ENCODE measurements around the gene RAD51B.
"Not testable (repeated sequence)": the region's sequence is repeated elsewhere in the genome, so short reads cannot be mapped to it uniquely, and the experiment has no call there.

Gene RAD51B

DNA sequence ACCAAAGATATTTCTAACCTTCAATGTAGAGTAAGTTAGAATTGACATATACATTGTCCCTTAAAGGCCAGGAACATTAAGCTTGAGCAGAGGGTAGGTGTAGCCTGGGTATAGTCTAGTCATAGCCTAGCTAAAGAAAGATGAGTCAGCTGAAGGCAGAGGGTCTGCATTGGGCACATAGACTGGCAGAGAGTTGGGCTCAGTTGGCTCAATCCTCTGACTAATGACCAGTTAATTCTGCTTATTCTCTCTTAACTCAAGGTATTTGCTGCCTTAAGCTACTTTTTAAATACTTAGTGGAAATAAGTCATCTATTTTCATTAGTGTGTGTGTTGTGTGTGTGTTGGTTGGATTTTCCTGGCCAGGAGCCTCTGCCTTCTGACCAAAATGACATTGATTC is 467.1 kb downstream of the RAD51B start:
- TF ChIP-seq, protein P1, sequence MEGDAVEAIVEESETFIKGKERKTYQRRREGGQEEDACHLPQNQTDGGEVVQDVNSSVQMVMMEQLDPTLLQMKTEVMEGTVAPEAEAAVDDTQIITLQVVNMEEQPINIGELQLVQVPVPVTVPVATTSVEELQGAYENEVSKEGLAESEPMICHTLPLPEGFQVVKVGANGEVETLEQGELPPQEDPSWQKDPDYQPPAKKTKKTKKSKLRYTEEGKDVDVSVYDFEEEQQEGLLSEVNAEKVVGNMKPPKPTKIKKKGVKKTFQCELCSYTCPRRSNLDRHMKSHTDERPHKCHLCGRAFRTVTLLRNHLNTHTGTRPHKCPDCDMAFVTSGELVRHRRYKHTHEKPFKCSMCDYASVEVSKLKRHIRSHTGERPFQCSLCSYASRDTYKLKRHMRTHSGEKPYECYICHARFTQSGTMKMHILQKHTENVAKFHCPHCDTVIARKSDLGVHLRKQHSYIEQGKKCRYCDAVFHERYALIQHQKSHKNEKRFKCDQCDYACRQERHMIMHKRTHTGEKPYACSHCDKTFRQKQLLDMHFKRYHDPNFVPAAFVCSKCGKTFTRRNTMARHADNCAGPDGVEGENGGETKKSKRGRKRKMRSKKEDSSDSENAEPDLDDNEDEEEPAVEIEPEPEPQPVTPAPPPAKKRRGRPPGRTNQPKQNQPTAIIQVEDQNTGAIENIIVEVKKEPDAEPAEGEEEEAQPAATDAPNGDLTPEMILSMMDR (IDR thresholded peaks at IDR 0.05; ENCODE audit: low read depth, low read length), result no peak

DNA sequence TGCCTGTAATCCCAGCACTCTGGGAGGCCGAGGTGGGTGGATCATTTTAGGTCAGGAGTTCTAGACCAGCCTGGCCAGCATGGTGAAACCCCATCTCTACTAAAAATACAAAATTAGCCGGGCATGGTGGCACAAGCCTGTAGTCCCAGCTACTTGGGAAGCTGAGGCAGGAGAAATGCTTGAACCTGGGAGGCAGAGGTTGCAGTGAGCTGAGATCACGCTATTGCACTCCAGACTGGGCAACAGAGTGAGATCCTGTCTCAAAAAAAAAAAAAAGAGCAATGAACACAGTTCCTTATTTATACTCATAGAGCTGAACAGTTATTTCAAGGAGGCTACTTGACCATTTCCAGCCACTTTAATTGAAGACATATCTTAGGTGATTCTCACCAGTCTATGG is 469.9 kb downstream of the RAD51B start:
- in situ Hi-C loops (cut with HindIII; ENCODE audit: low sequenced_read_pairs); DNase-seq (ENCODE audit: low read depth, low spot score); H3K4me3 ChIP-seq (ENCODE audit: low read depth, low read length): not testable (repeated sequence)

More for the DNA sequence above, 467.1 kb downstream of the RAD51B start:
- in situ Hi-C loops (cut with HindIII; ENCODE audit: low sequenced_read_pairs), result no loop called here
- H3K4me3 ChIP-seq (ENCODE audit: low read depth, low read length), result no peak overlapping the region
- DNase-seq (ENCODE audit: low read depth, low spot score), result no peak

DNA sequence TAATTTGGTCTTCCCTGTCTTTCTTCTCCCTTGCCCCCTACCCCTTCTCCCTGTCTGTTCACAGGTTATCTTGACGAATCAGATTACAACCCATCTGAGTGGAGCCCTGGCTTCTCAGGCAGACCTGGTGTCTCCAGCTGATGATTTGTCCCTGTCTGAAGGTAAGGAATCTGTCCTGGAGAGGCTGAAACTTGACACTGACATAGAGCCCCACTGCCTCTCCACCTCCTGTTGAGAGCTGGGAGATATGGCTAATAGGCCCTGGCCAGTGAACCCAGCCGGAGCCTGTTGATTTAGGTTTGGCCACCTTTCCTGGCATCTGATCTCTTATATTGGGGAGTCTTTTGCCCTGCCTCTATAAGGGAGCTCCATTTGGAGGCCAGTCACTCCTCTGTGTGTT is 472.2 kb downstream of the RAD51B start:
- in situ Hi-C loops (cut with HindIII; ENCODE audit: low sequenced_read_pairs), result no loop called here
- H3K4me3 ChIP-seq (ENCODE audit: low read depth, low read length), result no peak overlapping the region
- no peak for DNase-seq (ENCODE audit: low read depth, low spot score)
- TF ChIP-seq, protein P1 (IDR thresholded peaks at IDR 0.05; ENCODE audit: low read depth, low read length), result no peak

DNA sequence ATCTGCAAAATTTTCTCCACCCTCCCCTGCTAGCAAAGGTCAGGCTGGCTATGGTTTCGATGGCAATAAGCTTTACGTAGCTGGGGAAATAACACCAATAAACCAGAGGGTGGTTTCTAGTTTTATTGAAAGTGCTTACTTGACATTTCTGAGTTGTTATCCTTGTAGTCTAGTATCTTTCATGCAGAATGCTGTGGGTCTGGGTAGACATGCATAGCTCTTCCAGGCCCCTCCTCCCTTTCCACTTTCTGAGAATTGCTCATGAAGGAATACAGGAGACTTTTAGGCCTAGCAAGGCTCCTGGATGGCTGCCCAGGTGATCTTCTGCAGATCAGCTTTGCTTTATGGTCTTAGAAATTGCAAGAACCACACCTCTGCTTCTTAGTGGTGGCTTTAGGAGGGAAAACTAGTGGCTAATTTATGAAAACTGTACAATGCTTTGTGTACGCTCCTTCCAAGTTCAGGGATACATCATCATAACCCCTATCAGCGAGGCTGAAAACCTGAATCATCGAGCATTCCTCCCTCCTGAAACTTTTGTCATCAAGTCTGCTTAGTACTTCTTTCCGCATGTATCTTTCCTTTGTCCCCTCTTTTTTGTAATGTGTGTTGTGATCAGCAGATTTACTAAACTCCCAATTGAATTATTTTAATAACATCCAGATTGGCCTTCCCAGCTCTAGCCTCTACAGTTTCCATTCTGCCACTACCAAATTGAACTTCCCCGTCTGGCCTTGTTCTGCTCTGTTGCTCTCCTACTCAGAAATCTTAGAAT is 473.0 kb downstream of the RAD51B start:
- TF ChIP-seq, protein P1 (IDR thresholded peaks at IDR 0.05; ENCODE audit: low read depth, low read length), result no peak
- no peak overlapping the region for H3K4me3 ChIP-seq (ENCODE audit: low read depth, low read length)
- DNase-seq (ENCODE audit: low read depth, low spot score), result no peak
- in situ Hi-C loops (cut with HindIII; ENCODE audit: low sequenced_read_pairs), result no loop called here

DNA sequence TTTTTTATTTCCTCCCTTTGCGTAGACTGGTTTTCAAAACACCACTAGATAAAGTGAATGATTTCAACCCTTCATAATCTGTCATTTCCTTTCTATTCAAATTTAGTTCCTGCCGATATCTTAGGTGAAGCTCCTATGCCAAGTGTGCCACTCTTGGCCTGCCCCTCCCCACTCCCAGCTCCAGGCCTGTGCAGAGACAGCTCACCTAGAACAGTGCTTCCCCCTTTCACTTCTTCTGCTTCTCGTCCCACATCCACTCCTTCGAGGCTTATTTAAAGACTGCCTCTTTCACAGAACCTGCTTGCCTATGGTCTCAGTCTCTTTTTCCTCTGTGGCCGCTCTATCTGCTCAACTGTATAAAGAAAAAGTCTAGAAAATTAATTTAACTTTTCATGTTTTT is 473.8 kb downstream of the RAD51B start:
- TF ChIP-seq, protein P1 (IDR thresholded peaks at IDR 0.05; ENCODE audit: low read depth, low read length), result no peak
- in situ Hi-C loops (cut with HindIII; ENCODE audit: low sequenced_read_pairs), result no loop called here
- DNase-seq (ENCODE audit: low read depth, low spot score), result no peak
- no peak overlapping the region for H3K4me3 ChIP-seq (ENCODE audit: low read depth, low read length)

DNA sequence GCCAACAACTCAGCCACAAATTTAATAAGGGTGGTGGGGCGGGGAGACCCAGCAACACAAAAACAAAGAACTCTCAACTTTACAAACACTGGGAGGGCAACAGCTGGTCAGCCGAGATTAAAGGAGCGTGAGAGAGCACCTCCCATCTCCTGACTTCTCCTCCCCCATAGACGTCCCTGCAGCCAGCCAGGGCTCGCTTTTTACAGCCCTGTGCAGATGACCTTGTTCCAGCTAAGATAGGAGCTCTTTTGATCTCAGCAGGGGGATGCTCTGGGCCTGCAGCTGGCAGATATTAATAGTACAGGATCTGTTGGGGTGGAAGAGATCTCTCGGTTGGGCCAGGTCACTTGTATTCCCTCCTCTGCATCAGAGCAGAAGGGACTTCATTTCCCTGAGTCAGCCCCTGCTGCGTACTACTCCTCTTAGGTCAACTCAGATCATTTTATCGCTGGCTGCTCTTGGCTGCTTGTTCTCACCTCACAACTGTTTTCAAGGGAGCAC is 475.8 kb downstream of the RAD51B start:
- in situ Hi-C loops (cut with HindIII; ENCODE audit: low sequenced_read_pairs), result no loop called here
- no peak for DNase-seq (ENCODE audit: low read depth, low spot score)
- TF ChIP-seq, protein P1 (IDR thresholded peaks at IDR 0.05; ENCODE audit: low read depth, low read length), result no peak
- no peak overlapping the region for H3K4me3 ChIP-seq (ENCODE audit: low read depth, low read length)

DNA sequence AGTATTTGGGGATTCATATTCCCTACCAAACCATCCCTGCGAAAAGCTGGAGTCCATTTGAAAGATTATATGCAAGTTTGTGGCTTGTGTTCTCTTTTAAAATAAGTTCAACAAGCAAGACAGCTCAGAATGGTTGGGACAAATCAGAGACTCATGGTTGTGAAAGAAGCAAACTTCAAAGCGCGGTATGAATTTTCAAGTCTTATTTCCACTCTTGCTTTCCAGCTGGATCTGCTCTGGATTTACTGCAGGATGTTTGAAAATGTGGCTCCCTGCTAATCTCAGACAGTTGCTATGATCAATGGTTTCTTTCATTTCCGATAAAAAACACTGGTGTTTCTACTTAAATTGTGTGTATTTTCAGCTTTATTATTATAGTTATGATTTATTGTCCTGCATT is 477.5 kb downstream of the RAD51B start:
- TF ChIP-seq, protein P1 (IDR thresholded peaks at IDR 0.05; ENCODE audit: low read depth, low read length), result no peak
- no peak for DNase-seq (ENCODE audit: low read depth, low spot score)
- in situ Hi-C loops (cut with HindIII; ENCODE audit: low sequenced_read_pairs), result no loop called here
- H3K4me3 ChIP-seq (ENCODE audit: low read depth, low read length), result no peak overlapping the region
